Stimulated activated CD8-positive, alpha-beta memory T cell treated with anti-CD3 and anti-CD28 coated beads, Interleukin-15, amount 100 ng/mL, for 1 hour (primary cell): ENCODE results near the gene DPH7.
"Not testable (repeated sequence)": the region's sequence is repeated elsewhere in the genome, so short reads cannot be mapped to it uniquely, and the experiment has no call there.

ENCODE experiments used
- DNase-seq: peaks from one replicate; pipeline ENCODE4 v3.0.0-alpha.2; 2020; ENCODE audit warnings: low read depth

Gene DPH7

GRCh38 chr9:137545123-137545522, 33.6 kb downstream of the DPH7 start:
- no peak for DNase-seq

- no peak for DNase-seq
Measured at GRCh38 chr9:137544176-137544760, 34.5 kb downstream of the DPH7 start.

- DNase-seq, result no peak
Measured at GRCh38 chr9:137543237-137543963, 35.3 kb downstream of the DPH7 start.

- no peak for DNase-seq
Measured at GRCh38 chr9:137542486-137542885, 36.2 kb downstream of the DPH7 start.

- no peak for DNase-seq
Measured at GRCh38 chr9:137540536-137540935, 38.2 kb downstream of the DPH7 start.

- DNase-seq, result no peak
Measured at GRCh38 chr9:137538058-137538457, 40.7 kb downstream of the DPH7 start.

- not testable (repeated sequence) for DNase-seq
Measured at GRCh38 chr9:137536594-137537131, 42.1 kb downstream of the DPH7 start.

- DNase-seq, result no peak
Measured at GRCh38 chr9:137535120-137535428, 43.7 kb downstream of the DPH7 start.

GRCh38 chr9:137534256-137535119, 44.2 kb downstream of the DPH7 start:
- no peak for DNase-seq

GRCh38 chr9:137532891-137533468, 45.7 kb downstream of the DPH7 start:
- DNase-seq, result not testable (repeated sequence)

GRCh38 chr9:137531099-137531765, 47.5 kb downstream of the DPH7 start:
- no peak for DNase-seq

GRCh38 chr9:137530331-137530730, 48.4 kb downstream of the DPH7 start:
- no peak for DNase-seq

GRCh38 chr9:137524981-137525317, 53.8 kb downstream of the DPH7 start:
- no peak for DNase-seq

GRCh38 chr9:137524161-137524980, 54.4 kb downstream of the DPH7 start:
- no peak for DNase-seq

- DNase-seq, result no peak
Measured at GRCh38 chr9:137522746-137523455, 55.8 kb downstream of the DPH7 start.

GRCh38 chr9:137521405-137521985, 57.2 kb downstream of the DPH7 start:
- DNase-seq, result no peak

GRCh38 chr9:137520614-137521404, 57.9 kb downstream of the DPH7 start:
- DNase-seq, result no peak

GRCh38 chr9:137519553-137519952, 59.2 kb downstream of the DPH7 start:
- DNase-seq, result no peak
